ENCODE data around the gene SLC7A10. TPM values are rescaled to one million over a fixed set of nuclear protein-coding genes. Genes with fewer than 3 reads are reported as not detected.
"Not testable (repeated sequence)": the region's sequence is repeated elsewhere in the genome, so short reads cannot be mapped to it uniquely, and the experiment has no call there.

SLC7A10 gene
- total RNA-seq, 1 experiment from 2014 or later = not detected

DNA sequence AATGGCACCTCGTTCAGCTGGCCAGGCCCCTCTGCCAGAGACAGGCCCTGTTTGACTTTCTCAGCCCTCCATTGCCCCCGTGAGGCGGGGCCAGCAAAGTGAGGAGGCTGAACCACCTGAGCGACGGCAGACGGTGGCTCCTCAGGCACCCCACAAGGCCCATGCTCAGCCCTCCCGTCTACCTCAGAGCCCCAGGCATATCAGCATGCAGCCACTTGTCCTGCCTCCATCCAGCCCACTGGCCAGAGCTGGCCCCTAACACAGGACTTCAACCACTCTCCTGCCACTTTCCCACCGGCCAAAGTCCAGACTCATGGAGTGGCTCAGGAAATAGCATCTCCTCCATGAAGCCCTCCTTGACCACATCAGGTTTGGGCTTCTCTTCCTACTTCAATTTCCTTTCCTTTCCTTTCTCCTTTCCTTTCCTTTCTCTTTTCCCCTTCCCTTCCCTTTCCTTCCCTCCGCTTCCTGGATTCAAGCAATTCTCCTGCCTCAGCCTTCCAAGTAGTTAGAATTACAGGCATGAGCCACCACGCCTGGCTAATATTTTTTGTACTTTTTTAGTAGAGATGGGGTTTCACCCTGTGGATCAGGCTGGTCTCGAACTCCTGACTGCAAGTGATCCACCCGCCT is 9.3 kb downstream of the SLC7A10 start:
- DNase-seq (ENCODE audit: low spot score) = no peak

GRCh38 chr19:33215438-33216197 is 10.0 kb downstream of the SLC7A10 start:
- no peak for DNase-seq (ENCODE audit: low spot score)

DNA sequence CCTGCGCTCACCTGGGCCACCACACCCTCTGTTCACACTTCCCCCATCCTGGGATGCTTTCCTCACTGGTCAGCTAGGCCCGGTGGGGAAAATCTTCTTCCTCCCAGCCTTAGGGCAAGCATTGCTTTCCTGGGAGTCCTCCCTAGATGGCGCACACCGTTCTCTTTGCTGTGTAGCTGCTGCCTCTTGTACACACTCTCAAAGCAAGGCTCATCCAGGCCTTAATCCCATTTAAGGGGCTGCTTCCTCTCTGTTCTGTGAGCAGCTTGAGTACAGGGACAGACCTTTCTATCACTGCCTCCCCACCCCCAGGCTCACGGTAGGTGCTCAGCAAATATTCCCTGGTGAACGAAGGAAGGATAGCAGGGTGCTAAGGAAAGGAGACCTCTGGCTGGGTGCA is 11.1 kb downstream of the SLC7A10 start:
- DNase-seq (ENCODE audit: low spot score) = no peak

GRCh38 chr19:33212436-33213172 is 13.0 kb downstream of the SLC7A10 start:
- DNase-seq (ENCODE audit: low spot score) = no peak

GRCh38 chr19:33211794-33212435 is 13.7 kb downstream of the SLC7A10 start:
- no peak for DNase-seq (ENCODE audit: low spot score)

DNA sequence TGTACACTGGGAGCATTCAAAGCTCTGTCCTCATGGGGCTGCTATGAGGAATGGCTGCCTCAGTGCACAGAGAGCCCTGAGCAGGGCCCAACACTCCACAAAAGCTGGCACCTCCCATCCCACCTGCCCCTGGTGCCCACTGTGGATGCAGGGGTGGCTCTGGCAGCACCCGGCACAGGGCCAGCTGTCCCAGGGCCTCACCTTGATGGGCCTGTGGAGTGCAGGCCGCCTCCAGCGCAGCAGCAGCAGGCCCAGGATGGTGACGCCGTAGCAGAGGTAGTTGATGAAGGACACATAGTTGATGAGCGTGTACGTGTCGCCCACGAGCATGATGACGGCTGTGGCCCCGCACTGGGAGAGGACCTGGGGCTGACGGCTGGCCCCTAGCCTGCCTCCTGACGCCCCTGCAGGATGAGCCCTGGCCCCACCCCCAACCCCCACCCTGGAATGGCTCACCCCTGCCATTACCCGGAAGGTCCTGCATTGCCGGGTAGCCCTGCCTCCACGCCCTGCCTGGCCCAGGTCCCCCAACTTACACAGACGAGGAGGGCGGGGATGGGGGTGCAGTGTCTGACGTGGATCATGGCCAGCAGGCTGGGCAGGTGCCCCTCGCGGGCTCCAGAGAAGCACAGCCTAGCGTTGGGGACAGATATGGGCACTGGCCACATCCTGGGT is 15.2 kb downstream of the SLC7A10 start:
- DNase-seq (ENCODE audit: low spot score) = no peak

- DNase-seq (ENCODE audit: low spot score) = not testable (repeated sequence)
These were observed 15.8 kb downstream of the SLC7A10 start for GRCh38 chr19:33209850-33210230.

DNA sequence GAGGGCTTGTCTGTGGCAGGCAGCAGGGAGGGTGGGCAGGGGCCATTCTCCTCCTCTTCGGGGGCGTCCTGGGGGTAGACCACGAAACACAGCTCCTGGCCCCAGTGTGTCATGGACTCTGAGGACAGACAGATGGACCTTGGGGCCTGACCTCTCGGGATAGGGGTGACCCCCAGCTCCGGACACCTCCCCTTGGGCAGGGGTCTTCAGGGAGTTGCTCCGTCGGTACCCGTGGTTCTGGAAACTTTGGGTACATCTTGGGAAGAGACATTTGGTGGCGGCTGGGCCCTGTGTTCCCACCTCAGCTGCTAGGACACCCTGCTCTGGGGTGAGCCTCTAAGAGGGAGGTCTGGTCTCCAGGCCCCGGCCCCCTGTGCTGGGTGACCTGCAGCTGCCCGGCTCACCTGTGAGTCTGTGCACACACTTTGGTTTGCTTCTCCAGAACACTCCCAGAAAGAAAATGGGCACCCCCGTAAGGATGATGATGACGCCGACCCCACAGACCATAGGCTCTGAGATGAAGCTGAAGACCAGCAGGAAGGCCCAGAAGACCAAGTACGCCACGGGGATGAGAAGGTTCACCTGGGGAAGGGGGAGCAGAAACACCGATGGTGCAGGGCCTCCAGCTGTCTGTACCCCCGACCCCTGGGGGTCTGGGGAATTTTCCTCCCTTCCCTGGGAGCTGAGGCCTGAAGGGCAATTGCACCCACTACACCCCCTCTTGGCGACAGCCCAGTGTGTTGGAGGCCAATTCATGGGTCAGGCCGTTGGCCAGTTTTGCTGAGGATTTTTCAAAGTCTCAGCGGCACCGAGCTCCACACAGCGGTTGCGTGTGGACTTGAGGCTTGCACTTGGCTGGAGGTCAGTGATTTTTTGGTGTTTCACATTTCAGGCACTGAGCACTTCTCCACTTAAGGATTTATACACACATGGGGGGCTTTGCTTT is 16.5 kb downstream of the SLC7A10 start:
- DNase-seq (ENCODE audit: low spot score) = no peak

DNA sequence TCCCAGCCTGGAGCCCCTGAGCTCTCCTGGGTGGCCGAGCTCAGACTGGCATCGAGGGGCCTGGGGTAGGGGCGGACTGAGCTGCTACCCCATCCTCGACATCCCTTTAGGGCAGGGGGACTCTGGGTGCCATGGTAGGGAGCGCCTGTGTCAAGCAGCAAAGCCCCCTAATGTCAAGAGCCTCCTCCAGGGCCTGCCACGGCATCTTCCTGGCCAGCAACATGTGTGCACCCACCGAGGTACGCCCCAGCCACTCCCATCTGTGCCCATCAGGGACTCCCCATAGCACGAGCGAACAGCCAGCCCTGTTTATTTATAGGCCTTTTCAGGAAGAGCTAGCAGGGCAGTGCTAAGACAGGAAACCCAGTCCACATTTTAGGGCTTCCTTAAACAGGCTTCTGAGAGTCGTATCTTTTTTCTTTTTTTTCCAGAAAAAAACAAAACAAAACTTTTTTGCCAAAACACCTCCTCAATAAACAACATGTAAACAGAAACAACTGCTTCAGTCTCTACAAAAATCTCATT is 17.2 kb downstream of the SLC7A10 start:
- DNase-seq (ENCODE audit: low spot score) = no peak

- no peak for DNase-seq (ENCODE audit: low spot score)
These were observed 17.7 kb downstream of the SLC7A10 start for GRCh38 chr19:33207903-33208302.

GRCh38 chr19:33207040-33207620 is 18.5 kb downstream of the SLC7A10 start:
- DNase-seq (ENCODE audit: low spot score) = no peak

DNA sequence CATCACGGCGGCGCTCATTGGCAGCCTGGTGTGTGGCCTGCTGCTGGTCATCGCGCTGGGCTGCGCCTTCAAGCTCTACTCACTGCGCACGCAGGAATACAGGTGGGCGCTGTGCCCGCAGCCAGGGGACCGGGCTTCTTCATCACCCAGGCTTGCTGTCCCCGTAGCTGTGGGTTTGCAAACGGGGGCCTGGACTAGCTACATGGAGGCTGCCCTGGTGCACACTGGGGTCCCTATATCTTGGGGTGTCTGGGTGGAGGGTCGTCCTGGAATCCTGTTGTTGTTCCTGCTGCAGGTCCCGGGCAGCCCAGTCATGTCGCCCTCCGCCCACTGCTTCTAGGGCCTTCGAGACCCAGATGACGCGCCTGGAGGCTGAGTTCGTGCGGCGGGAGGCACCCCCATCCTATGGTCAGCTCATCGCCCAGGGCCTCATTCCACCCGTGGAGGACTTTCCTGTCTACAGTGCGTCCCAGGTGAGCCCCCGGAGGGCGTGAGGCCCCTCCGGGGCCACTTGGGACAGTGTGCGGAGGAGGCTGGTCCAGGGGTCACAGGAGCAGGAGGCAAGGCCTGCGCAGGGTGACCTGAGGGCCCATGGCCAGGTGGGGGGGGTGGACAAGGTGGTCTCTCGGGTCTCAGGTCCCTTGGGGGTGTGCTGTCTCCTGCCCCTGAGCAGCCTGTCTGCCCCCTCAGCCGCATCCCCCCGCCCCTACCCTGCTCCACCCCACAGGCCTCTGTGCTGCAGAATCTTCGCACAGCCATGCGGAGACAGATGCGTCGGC is 19.2 kb downstream of the SLC7A10 start:
- DNase-seq (ENCODE audit: low spot score) = no peak

DNA sequence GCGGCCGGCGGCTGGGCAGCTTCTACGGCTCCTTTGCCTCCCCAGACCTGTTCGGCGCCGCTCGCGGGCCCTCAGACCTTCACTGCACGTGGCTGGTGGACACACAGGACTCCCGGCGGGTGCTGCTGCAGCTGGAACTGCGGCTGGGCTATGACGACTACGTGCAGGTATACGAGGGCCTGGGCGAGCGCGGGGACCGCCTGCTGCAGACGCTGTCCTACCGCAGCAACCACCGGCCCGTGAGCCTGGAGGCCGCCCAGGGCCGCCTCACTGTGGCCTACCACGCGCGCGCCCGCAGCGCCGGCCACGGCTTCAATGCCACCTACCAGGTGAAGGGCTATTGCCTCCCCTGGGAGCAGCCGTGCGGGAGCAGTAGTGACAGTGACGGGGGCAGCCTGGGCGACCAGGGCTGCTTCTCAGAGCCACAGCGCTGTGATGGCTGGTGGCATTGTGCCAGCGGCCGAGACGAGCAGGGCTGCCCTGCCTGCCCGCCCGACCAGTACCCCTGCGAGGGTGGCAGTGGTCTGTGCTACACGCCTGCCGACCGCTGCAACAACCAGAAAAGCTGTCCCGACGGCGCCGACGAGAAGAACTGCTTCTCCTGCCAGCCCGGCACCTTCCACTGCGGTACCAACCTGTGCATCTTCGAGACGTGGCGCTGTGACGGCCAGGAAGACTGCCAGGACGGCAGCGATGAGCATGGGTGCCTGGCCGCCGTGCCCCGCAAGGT is 20.0 kb downstream of the SLC7A10 start:
- no peak for DNase-seq (ENCODE audit: low spot score)

DNA sequence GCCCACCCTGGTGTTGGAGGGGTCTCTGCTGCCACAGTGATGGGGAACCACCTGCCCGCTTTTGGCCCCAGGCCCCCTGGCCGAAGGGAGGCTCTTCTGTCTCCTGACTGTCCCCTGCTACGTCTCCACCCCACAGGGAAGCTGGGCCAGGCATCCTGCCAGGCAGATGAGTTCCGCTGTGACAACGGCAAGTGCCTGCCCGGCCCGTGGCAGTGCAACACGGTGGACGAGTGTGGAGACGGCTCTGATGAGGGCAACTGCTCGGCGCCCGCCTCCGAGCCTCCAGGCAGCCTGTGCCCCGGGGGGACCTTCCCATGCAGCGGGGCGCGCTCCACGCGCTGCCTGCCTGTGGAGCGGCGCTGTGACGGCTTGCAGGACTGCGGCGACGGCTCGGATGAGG is 20.5 kb downstream of the SLC7A10 start:
- DNase-seq (ENCODE audit: low spot score) = no peak

- no peak for DNase-seq (ENCODE audit: low spot score)
These were observed 21.3 kb downstream of the SLC7A10 start for GRCh38 chr19:33204136-33204973.

DNA sequence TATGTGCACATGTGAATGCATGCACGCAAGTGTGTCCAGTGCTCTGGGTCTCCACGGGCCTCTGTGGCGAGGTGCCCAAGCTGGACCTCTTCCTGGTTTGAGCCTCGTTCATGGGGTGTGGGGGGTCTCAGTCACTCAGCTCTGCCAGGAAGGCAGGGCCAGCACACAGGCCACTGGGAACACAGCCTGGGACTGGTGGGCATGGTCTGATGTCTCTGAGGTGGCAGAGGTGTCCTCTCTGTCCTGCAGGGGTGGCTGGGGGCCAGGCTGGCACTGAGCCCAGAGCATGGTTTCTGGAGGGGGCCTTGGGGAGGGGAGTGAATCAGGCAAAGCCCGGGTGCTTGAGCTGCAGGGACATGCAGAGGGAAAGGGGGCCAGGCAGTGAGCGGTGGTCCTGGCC is 22.1 kb downstream of the SLC7A10 start:
- no peak for DNase-seq (ENCODE audit: low spot score)

Measured in H4 (cell line).